Right atrium auricular region (tissue), 2 donors: Measurements from ENCODE around the gene PRR4. TPM values are rescaled to one million over a fixed set of nuclear protein-coding genes. Genes with fewer than 3 reads are reported as not detected.

Experiments used
- DNase-seq: peaks from one replicate; pipeline ENCODE4 v3.0.0-alpha.2; 2019; ENCODE audit warnings: low spot score
- H3K27ac ChIP-seq, 2 donors: fragments of 200-600 bp; sonication (generic); 1 replicate in 1 of 2; 2 replicates in 1 of 2; pipeline ENCODE4 v1.5.1; 2016 to 2019
- H3K27me3 ChIP-seq, 2 donors: fragments of 200-600 bp; sonication (generic); one replicate each; pipeline versions ENCODE4 v1.5.1 to v1.6.0; 2017 to 2019
- H3K36me3 ChIP-seq: fragments of 200-600 bp; sonication (generic); one replicate; pipeline ENCODE4 v1.5.1; 2016
- H3K4me1 ChIP-seq, 2 donors: fragments of 200-600 bp; sonication (generic); one replicate each; pipeline versions ENCODE4 v1.5.1 to v1.6.0; 2017 to 2019
- H3K4me3 ChIP-seq, 2 donors: fragments of 200-600 bp; sonication (generic); 1 replicate in 1 of 2; 2 replicates in 1 of 2; pipeline ENCODE4 v1.5.1; 2017 to 2019; ENCODE audit warnings: mild to moderate bottlenecking in 1 of 2, moderate library complexity in 1 of 2
- H3K9me3 ChIP-seq, 2 donors: fragments of 200-600 bp; sonication (generic); one replicate each; pipeline ENCODE4 v1.5.1; 2019
- total RNA-seq, 2 donors: library from RNA; depleted of rRNA; stranded (reverse); fragments of >200 nt; gene quantifications; one replicate each; pipeline ENCODE4 v1.1.0, GENCODE V29; 2016
- TF ChIP-seq, protein P1 (sequence below), 2 donors: fragments of 200-600 bp; sonication (generic); IDR thresholded peaks; one replicate each; pipeline ENCODE4 v1.5.1; 2019; ENCODE audit warnings: antibody characterized with exemption in 2 of 2

The PRR4 gene
- total RNA-seq, 2 donors from 2014 or later: 1.6 TPM; not detected in 1

DNA sequence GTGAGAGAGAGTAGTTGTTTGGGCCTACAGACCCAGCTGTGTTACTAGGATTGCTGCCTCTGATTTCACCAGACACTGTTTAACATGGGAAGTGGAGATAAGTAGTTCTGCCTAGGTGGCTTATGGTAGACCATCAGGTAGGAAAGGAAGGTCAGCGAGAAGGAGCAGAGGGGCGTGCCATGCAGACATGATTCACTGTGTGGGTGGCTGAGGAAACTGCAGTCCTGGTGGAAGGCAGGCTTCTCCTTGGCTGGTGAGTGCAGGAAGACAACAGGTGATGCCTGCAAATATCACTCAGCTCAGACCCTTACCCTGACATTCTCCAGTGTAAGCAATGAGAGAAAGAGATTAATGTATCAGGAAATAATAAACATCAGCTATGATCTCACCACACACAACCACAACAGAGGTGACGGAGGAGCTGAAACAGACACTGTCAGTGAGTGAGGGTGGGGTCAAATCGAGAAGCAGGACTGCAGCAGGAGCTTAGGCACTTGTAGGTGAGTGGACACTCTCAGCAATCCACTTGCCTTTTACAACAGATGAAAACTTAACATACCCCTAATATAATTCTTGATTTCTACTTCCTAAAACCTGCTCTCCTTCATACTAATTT, 2.1 kb upstream of the PRR4 start:
- Histone ChIP-seq H3K27ac (no peak overlapping the region), H3K36me3 (peaks cover 6% of the 10 kb centered on the region), H3K9me3 (peaks cover 0 to 5% of the 10 kb centered on the region in 2 donors), H3K27me3 (no peaks in the 10 kb centered on the region), H3K4me3 (no peak overlapping the region), H3K4me1 (no peaks in the 10 kb centered on the region)
- TF ChIP-seq, protein P1, sequence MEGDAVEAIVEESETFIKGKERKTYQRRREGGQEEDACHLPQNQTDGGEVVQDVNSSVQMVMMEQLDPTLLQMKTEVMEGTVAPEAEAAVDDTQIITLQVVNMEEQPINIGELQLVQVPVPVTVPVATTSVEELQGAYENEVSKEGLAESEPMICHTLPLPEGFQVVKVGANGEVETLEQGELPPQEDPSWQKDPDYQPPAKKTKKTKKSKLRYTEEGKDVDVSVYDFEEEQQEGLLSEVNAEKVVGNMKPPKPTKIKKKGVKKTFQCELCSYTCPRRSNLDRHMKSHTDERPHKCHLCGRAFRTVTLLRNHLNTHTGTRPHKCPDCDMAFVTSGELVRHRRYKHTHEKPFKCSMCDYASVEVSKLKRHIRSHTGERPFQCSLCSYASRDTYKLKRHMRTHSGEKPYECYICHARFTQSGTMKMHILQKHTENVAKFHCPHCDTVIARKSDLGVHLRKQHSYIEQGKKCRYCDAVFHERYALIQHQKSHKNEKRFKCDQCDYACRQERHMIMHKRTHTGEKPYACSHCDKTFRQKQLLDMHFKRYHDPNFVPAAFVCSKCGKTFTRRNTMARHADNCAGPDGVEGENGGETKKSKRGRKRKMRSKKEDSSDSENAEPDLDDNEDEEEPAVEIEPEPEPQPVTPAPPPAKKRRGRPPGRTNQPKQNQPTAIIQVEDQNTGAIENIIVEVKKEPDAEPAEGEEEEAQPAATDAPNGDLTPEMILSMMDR (IDR thresholded peaks at IDR 0.05): no peak
- no peak for DNase-seq

DNA sequence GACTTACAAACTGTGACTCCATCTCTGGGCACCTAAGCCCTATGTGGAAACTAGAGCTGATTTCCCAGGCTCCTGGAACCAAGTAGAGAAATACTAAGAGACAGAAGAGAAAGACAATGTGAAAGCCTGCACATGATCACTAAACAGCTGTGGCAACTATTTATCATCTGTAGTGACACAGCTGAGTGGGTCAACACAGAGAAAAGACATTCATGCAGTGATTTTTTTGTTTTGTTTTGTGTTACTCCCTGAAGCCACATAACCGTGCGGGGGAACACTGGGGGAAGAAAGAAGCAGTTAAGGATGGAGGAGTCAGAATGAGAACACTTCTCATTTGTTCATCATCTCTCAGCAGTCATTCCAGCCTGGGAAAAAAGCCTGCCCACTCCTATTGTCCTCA, 1.5 kb downstream of the PRR4 start:
- DNase-seq: no peak
- Histone ChIP-seq H3K27me3 (no peaks in the 10 kb centered on the region), H3K4me1 (no peaks in the 10 kb centered on the region), H3K36me3 (peaks cover 2% of the 10 kb centered on the region), H3K9me3 (no peaks in the 10 kb centered on the region), H3K27ac (no peak overlapping the region), H3K4me3 (no peak overlapping the region)
- TF ChIP-seq, protein P1 (IDR thresholded peaks at IDR 0.05): no peak

DNA sequence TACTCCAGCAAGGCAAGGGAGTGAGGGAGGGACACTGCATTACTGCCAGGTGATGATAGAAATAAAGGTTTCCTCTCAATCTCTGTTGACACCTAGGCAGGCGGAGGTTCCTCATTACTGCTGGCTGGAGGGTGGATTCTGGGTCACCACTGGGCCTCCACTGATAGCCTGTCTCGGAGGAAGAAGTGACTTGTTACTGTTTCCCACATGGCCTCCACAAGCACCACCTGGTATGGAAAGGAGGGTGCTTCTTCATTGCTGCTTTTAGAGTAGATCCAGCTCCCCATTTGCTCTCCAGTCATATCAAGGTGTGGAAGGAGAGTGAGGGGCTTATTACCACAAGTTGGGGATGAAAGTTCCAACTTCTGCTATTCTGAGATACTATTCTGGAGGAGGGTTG, 6.4 kb downstream of the PRR4 start:
- TF ChIP-seq, protein P1 (IDR thresholded peaks at IDR 0.05): no peak
- DNase-seq: no peak
- no peak overlapping the region for H3K27ac ChIP-seq
- H3K9me3 ChIP-seq: no peaks in the 10 kb centered on the region
- H3K36me3 ChIP-seq: peaks cover 4% of the 10 kb centered on the region
- no peaks in the 10 kb centered on the region for H3K4me1 ChIP-seq
- no peaks in the 10 kb centered on the region for H3K27me3 ChIP-seq
- H3K4me3 ChIP-seq: no peak overlapping the region

DNA sequence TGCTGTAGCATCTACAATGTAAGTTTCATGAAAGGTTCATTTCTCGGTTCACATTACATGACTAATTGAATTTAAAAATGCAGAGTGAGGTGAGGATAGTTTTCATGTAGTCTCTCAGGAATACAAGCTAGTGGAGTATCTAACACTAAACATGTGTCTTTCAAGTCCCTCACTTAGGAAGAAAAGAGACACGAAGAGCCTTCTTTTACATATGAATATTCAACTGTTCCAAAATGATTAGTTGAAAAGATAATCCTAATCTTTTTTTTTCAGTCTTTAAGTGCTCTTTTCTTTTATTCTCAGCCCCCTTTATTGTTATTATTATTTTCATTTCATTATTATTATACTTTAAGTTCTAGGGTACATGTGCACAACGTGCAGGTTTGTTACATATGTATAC, 10.8 kb downstream of the PRR4 start:
- H3K27me3 ChIP-seq: no peaks in the 10 kb centered on the region
- H3K27ac ChIP-seq: no peak overlapping the region
- peaks cover 4% of the 10 kb centered on the region for H3K36me3 ChIP-seq
- H3K9me3 ChIP-seq: no peaks in the 10 kb centered on the region
- DNase-seq: no peak
- TF ChIP-seq, protein P1 (IDR thresholded peaks at IDR 0.05): no peak
- H3K4me1 ChIP-seq: no peaks in the 10 kb centered on the region
- H3K4me3 ChIP-seq: no peak overlapping the region

DNA sequence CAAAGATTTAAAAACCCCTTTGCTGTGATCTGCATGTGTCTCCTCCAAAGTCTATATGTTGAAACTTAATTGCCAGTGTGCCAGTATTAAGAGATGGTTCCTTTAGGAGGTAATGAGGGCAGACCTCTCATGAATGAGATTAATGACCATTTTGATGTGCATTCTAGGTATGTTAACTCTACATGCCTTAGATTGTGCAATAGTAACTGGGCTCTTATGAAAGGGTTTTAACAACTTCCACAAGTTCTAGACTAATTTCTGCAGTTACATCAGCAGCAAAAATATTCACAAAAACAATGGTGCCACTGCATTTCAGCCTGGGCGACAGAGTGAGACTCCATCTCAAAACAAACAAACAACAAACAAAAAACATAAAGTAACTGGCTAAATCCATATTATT, 19.3 kb downstream of the PRR4 start:
- Histone ChIP-seq H3K27me3 (no peaks in the 10 kb centered on the region), H3K9me3 (no peaks in the 10 kb centered on the region), H3K4me3 (no peak overlapping the region), H3K36me3 (no peaks in the 10 kb centered on the region), H3K4me1 (no peaks in the 10 kb centered on the region), H3K27ac (no peak overlapping the region)
- DNase-seq: no peak
- TF ChIP-seq, protein P1 (IDR thresholded peaks at IDR 0.05): no peak

DNA sequence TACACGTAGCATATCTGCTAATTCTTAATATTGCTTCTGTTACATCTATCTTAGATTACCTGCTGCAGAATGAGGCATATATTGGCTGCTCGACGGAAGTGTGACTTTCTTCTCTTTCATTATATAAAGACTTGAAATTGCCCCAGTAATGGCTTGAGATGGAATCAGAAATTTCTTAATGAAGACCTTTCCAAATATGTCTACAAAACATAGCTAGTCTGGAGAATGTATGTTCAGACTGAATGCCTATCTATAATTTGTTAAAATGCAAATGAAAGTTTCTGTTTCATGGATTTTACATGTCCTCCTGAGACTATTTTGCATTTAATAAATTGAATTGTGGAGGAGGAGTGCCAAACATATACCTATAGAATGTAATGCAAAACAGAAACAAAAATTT, 23.0 kb downstream of the PRR4 start, which contains the start of gene TAS2R10:
TAS2R10 (minus strand) TSS at position 101 of the 400 bp plus-strand sequence; CDS start at position 12, 89 bp downstream.
- Histone ChIP-seq H3K9me3 (no peaks in the 10 kb centered on the region), H3K27ac (no peak within 1 kb of the TSS), H3K27me3 (no peaks in the 10 kb centered on the region), H3K4me1 (no peaks in the 10 kb centered on the region), H3K36me3 (no peaks in the 10 kb centered on the region), H3K4me3 (no peak within 1 kb of the TSS)
- DNase-seq: no peak
- TF ChIP-seq, protein P1 (IDR thresholded peaks at IDR 0.05): no peak
